ENCODE measurements around the gene TEC. TPM values are rescaled to one million over a fixed set of nuclear protein-coding genes. Genes with fewer than 3 reads are reported as not detected.

TEC gene
- total RNA-seq, 1 donor from 2014 or later = 8.8 TPM

DNA sequence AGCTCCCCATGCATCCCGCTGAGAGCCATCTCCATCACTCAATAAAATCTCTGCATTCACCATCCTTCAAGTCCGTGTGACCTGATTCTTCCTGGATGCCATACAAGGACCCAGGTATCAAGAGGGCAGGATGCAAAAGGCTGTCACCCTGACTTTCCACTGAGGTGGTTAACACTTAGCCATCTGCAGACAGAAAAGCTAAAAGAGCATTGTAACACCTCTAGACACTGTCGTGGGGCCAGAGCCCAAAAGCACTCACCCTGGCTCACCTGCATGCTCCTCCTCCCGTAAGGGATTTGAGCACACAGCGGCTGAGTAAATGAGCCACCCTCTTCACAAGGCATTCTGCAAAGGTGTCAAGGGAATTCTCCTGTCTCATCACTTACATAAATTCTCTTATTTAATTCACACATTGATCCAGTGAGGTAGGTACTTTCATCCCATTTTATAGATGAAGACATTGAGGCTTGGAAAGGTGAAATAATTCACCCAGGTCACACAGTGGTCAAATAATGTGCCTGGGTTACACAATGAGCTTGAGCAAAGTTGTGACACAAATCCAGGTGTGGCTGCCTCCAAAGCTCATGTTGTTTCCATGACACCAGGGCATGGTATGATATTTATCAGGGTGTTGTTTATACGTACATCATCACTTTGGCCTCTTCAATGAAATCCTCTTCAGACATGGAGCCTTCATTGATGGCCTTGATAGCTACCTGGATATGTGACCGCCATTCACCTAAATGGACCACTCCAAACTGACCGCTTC lies 183.6 kb downstream of the TEC start:
- DNase-seq = no peak
- H3K27me3 Mint-ChIP-seq = peaks cover 5% of the 10 kb centered on the region
- POLR2A ChIA-PET = no interaction called here
- CTCF ChIA-PET = interaction anchor here (1.0 to 9.8 kb wide), 6 partner anchors 38 to 152 kb away, joined by 4 to 127 read pairs (median 12); no protein-coding TSS in a partner anchor
- H3K4me1 Mint-ChIP-seq = no peaks in the 10 kb centered on the region
- ATAC-seq (ENCODE audit: low read depth) = no peak
- intact Hi-C loops (cut with micrococcal nuclease) = loop anchor here (2.0 kb wide), 2 partner anchors 55 to 151 kb away; no protein-coding TSS in a partner anchor
- no peak overlapping the region for H3K27ac Mint-ChIP-seq
- H3K9me3 Mint-ChIP-seq = no peaks in the 10 kb centered on the region
- no peak overlapping the region for H3K4me3 Mint-ChIP-seq
- TF ChIP-seq, protein P1, sequence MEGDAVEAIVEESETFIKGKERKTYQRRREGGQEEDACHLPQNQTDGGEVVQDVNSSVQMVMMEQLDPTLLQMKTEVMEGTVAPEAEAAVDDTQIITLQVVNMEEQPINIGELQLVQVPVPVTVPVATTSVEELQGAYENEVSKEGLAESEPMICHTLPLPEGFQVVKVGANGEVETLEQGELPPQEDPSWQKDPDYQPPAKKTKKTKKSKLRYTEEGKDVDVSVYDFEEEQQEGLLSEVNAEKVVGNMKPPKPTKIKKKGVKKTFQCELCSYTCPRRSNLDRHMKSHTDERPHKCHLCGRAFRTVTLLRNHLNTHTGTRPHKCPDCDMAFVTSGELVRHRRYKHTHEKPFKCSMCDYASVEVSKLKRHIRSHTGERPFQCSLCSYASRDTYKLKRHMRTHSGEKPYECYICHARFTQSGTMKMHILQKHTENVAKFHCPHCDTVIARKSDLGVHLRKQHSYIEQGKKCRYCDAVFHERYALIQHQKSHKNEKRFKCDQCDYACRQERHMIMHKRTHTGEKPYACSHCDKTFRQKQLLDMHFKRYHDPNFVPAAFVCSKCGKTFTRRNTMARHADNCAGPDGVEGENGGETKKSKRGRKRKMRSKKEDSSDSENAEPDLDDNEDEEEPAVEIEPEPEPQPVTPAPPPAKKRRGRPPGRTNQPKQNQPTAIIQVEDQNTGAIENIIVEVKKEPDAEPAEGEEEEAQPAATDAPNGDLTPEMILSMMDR (IDR thresholded peaks at IDR 0.05) = no peak
- H3K36me3 Mint-ChIP-seq (ENCODE audit: low read depth) = no peaks in the 10 kb centered on the region

Other genes starting within 250 kb of the TEC start
- gene TXK, start 135.6 kb downstream of the TEC start, total RNA-seq = 0.98 and 1.7 TPM in 2 replicates
- 50.8 and 62.1 TPM in 2 replicates for gene SLAIN2, start 71.7 kb upstream of the TEC start, total RNA-seq
- gene SLC10A4, start 213.5 kb upstream of the TEC start, total RNA-seq = not detected in 2 replicates
- gene ZAR1, start 220.4 kb upstream of the TEC start, total RNA-seq = not detected in 2 replicates